NT2/D1 (cell line): ENCODE results near the gene KMT5B.

ENCODE experiments used
- SUZ12 ChIP-seq: IDR thresholded peaks from 2 replicates; pipeline ENCODE4 v1.6.1; 2011; ENCODE audit not compliant: insufficient read length, insufficient read depth; ENCODE audit errors: extremely low read depth
- YY1 ChIP-seq: IDR thresholded peaks from 2 replicates; pipeline ENCODE4 v1.6.1; 2011; ENCODE audit not compliant: insufficient read length, insufficient read depth
- ZNF274 ChIP-seq: IDR thresholded peaks from 2 replicates; pipeline ENCODE4 v1.6.1; 2011; ENCODE audit warnings: mild to moderate bottlenecking, low read depth, low read length

- TF ChIP-seq ZNF274 = no peak
- TF ChIP-seq YY1 = no peak
- no peak for TF ChIP-seq SUZ12
Observed at GRCh38 chr11:68143310-68143689, 69.8 kb downstream of the KMT5B start.
